Ovary (tissue), 9 donors: ENCODE data around the gene HSF4. TPM values are rescaled to one million over a fixed set of nuclear protein-coding genes. Genes with fewer than 3 reads are reported as not detected.

Source experiments
- DNase-seq, 5 donors: peaks; one replicate each; pipeline ENCODE4 v3.0.0-alpha.2; 2019 to 2020
- H3K27ac ChIP-seq, 2 donors: fragments of 200-600 bp; one replicate each; pipeline versions ENCODE4 v1.5.1 to v1.8.0; 2019 to 2022
- H3K27me3 ChIP-seq: fragments of 200-600 bp; one replicate; pipeline ENCODE4 v1.8.0; 2022
- H3K36me3 ChIP-seq: fragments of 200-600 bp; sonication (generic); one replicate; pipeline ENCODE4 v1.5.1; 2019
- H3K4me1 ChIP-seq: one replicate; pipeline ENCODE4 v1.8.1; 2013; ENCODE audit warnings: mild to moderate bottlenecking, moderate library complexity; ENCODE audit not compliant: insufficient read depth
- H3K4me3 ChIP-seq: fragments of 200-600 bp; sonication (generic); one replicate; pipeline ENCODE4 v1.5.1; 2017
- H3K9me3 ChIP-seq, 2 donors: fragments of 200-600 bp in 1 of 2; sonication (generic) in 1 of 2; one replicate each; pipeline versions ENCODE4 v1.5.1 to v1.8.1; 2013 to 2019; ENCODE audit warnings: mild to moderate bottlenecking in 1 of 2, moderate library complexity in 1 of 2
- EP300 ChIP-seq: sonication (generic); formaldehyde crosslinking; IDR thresholded peaks from one replicate; pipeline ENCODE4 v1.6.1; 2017; ENCODE audit warnings: antibody characterized with exemption
- POLR2A ChIP-seq: fragments of 450-650 bp; IDR thresholded peaks from one replicate; pipeline ENCODE4 v1.6.1; 2017; ENCODE audit warnings: antibody characterized with exemption, mild to moderate bottlenecking, moderate library complexity
- WGBS, 3 donors: extraction: QIAGEN DNeasy Blood & Tissue Kit in 1 of 3; methylation state at CpG; one replicate each; pipeline versions ENCODE4 v1.1.5 to v1.1.7; 2013 to 2017; 5-methylcytosine and 5-hydroxymethylcytosine counted together
- intact Hi-C, 4 donors: fragments of 100-400 bp; cut with DNase I; formaldehyde crosslinking; loops; one replicate each; pipeline versions ENCODE4 v1.11.0 to v1.15.1; 2022 to 2023
- polyA plus RNA-seq, 2 donors: library from polyadenylated mRNA; stranded (reverse); fragments of 200-250 nt in 1 of 2; fragments of 350-450 nt in 1 of 2; fragmentation: Illumina TruSeq in 1 of 2; extraction: RNeasy Lipid Tissue Mini Kit (QIAGEN cat#74804) in 1 of 2; gene quantifications; one replicate each; pipeline ENCODE4 v1.2.3, GENCODE V29; 2013 to 2014
- total RNA-seq, 7 donors: library from RNA; depleted of rRNA in 2 of 7; stranded (reverse); fragments of >200 nt in 2 of 7; fragmentation: NEBNext Ultra II Directional in 3 of 7; extraction: Animal tissue kit (Norgen Biotek cat#: 25700) in 3 of 7; gene quantifications; one replicate each; pipeline versions ENCODE4 v1.1.0 to v1.2.4, GENCODE V29; 2016 to 2023
- TF ChIP-seq, protein P1 (sequence below), 3 donors: fragments of 450-650 bp in 2 of 3; fragments of 200-600 bp in 1 of 3; IDR thresholded peaks; one replicate each; pipeline versions ENCODE4 v1.5.1 to v1.8.0; 2016 to 2022; ENCODE audit warnings: antibody characterized with exemption in 3 of 3, mild to moderate bottlenecking in 1 of 3
- donor health status: DM: no; HTN: no; CAD: no; lungs with moderate emphysema.
- donor health status: DM: no; HTN: no; CAD: no.
- donor health status: Bipolar disorder and iron deficiency.
- donor health status: DM: yes; HTN: yes; CAD: no.
- donor health status: DM: no; HTN: no; CAD: no.
- donor health status: DM: yes; HTN: yes; CAD: no.

The HSF4 gene
- total and polyA plus RNA-seq, 9 donors, result 9.9 to 115 (median 69.6) TPM

- Histone ChIP-seq H3K27me3 (no peaks in the 10 kb centered on the region), H3K9me3 (no peaks in the 10 kb centered on the region), H3K36me3 (no peaks in the 10 kb centered on the region), H3K4me1 (peaks cover 20% of the 10 kb centered on the region), H3K27ac (no peak overlapping the region), H3K4me3 (no peak overlapping the region)
- WGBS, 3 donors, result 90 to 93% (median 92%) methylated on average over 7 of the region's 7 CpGs
- TF ChIP-seq POLR2A (no peak), EP300 (no peak)
- TF ChIP-seq, protein P1, sequence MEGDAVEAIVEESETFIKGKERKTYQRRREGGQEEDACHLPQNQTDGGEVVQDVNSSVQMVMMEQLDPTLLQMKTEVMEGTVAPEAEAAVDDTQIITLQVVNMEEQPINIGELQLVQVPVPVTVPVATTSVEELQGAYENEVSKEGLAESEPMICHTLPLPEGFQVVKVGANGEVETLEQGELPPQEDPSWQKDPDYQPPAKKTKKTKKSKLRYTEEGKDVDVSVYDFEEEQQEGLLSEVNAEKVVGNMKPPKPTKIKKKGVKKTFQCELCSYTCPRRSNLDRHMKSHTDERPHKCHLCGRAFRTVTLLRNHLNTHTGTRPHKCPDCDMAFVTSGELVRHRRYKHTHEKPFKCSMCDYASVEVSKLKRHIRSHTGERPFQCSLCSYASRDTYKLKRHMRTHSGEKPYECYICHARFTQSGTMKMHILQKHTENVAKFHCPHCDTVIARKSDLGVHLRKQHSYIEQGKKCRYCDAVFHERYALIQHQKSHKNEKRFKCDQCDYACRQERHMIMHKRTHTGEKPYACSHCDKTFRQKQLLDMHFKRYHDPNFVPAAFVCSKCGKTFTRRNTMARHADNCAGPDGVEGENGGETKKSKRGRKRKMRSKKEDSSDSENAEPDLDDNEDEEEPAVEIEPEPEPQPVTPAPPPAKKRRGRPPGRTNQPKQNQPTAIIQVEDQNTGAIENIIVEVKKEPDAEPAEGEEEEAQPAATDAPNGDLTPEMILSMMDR (IDR thresholded peaks at IDR 0.05), result no peak
- DNase-seq, result no peak
- intact Hi-C loops, result no loop called here
Measured at GRCh38 chr16:67167588-67167987, 3.0 kb downstream of the HSF4 start.

DNA sequence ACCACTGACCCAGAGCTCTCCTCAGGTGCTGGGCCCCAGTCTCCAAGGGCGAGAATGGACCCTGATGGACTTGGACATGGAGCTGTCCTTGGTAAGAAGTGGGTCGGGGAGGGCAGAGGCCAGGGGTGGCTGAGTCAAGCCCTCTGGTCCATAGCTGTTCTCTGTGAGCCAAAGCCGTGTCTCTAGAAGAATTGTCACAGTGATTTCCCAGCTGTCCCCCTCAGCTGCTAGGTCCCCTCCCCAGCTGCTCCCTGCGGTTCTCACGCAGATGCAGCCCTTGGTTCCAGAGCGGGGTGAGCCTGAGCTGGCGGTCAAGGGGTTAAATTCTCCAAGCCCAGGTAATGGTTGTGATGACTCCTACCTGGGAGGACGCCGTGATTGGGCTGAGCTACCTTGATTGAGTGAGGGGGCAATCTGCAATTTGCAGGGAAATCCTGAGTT is 4.5 kb downstream of the HSF4 start:
- TF ChIP-seq EP300 (no peak), POLR2A (no peak)
- TF ChIP-seq, protein P1 (IDR thresholded peaks at IDR 0.05), result no peak
- intact Hi-C loops, result no loop called here
- peak in 3 of 5 donors; percentile 37 to 45 (median 44) for DNase-seq
- no peak overlapping the region for H3K4me3 ChIP-seq
- H3K27ac ChIP-seq, result peak overlapping the region; percentile 13 to 87
- H3K36me3 ChIP-seq, result no peaks in the 10 kb centered on the region
- H3K27me3 ChIP-seq, result no peaks in the 10 kb centered on the region
- H3K4me1 ChIP-seq, result peaks cover 13% of the 10 kb centered on the region
- WGBS, 3 donors, result 63 to 67% (median 66%) methylated on average over 8 to 9 of the region's 9 CpGs
- H3K9me3 ChIP-seq, result no peaks in the 10 kb centered on the region

- Histone ChIP-seq H3K27me3 (no peaks in the 10 kb centered on the region), H3K36me3 (no peaks in the 10 kb centered on the region), H3K9me3 (no peaks in the 10 kb centered on the region), H3K4me3 (peak overlapping the region; percentile 49), H3K4me1 (peaks cover 13% of the 10 kb centered on the region), H3K27ac (peak overlapping the region; percentile 13 to 87)
- 2 to 7% (median 5%) methylated on average over 20 to 24 of the region's 24 CpGs for WGBS, 3 donors
- intact Hi-C loops, result no loop called here
- TF ChIP-seq POLR2A, result no peak
- TF ChIP-seq, protein P1 (IDR thresholded peaks at IDR 0.05), result peak; percentile 9 to 36 (median 14)
- peak; percentile 58 to 77 (median 70) for DNase-seq
Measured at GRCh38 chr16:67169642-67170167, 5.2 kb downstream of the HSF4 start.

DNA sequence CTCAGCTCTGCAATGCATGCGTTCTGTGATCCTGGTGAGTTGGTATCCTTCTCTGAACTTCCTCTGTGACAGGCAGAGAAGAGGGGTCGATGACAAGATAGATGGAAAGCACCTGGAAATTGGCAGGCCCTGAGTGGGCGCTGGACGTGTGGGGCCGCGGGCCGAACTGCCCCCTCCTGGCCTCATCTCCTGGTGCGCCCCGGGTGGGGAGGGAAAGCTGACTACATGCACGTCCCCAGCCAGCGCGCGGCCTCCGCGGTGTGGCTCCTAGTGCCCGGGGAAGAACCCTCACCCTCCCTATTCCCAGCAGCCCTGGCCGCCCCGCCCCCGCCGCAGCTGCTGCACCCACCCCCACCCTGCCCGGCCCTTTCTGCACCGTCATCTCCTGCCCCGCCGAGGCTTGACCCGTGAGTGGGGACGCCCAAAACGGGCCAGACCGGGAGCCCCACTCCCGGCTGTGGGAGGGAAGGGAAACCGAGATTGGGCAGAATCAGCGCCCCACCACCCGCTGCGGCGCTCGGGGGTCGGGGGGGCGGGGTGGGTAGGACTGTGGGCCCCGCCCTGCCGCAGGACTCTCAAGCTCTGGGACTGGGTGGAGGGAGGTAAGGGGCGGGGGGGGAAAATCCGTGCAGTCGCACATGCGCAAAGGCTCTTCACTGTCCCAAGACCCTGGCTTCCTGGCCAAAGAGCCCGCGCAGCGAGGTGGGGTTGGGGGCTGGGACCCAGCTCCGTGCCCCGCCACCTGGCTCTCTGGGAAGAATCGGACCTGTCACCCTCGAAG is 5.8 kb downstream of the HSF4 start, which contains the start of gene NOL3:
NOL3 (plus strand) TSS at position 371 of the 781 bp plus-strand sequence.
- intact Hi-C loops, result no loop called here
- Histone ChIP-seq H3K4me1 (peaks cover 10% of the 10 kb centered on the region), H3K36me3 (no peaks in the 10 kb centered on the region), H3K4me3 (peak within 1 kb of the TSS; percentile 49), H3K9me3 (no peaks in the 10 kb centered on the region), H3K27me3 (no peaks in the 10 kb centered on the region), H3K27ac (peak within 1 kb of the TSS; percentile 13 to 87)
- TF ChIP-seq POLR2A, result no peak
- peak; percentile 86 to 90 (median 88) for DNase-seq
- 2% methylated on average over 41 to 50 of the region's 50 CpGs for WGBS, 3 donors
